T-helper 2 cell treated with Interferon-gamma antibody and Interleukin-4, amounts not matched to agents 100 ng/mL and 5 ng/mL, for 36 hours (primary cell): ENCODE data around the gene KIAA0825. TPM values are rescaled to one million over a fixed set of nuclear protein-coding genes. Genes with fewer than 3 reads are reported as not detected.

ENCODE experiments used
- intact Hi-C: fragments of 100-400 bp; cut with micrococcal nuclease; formaldehyde crosslinking; loops from one replicate; pipeline ENCODE4 v1.15.1; 2023
- total RNA-seq: library from RNA; stranded (reverse); gene quantifications from 2 replicates; pipeline ENCODE4 v1.2.3, GENCODE V29; 2022

Gene KIAA0825
- total RNA-seq, 1 donor from 2014 or later = 1.3 TPM

DNA sequence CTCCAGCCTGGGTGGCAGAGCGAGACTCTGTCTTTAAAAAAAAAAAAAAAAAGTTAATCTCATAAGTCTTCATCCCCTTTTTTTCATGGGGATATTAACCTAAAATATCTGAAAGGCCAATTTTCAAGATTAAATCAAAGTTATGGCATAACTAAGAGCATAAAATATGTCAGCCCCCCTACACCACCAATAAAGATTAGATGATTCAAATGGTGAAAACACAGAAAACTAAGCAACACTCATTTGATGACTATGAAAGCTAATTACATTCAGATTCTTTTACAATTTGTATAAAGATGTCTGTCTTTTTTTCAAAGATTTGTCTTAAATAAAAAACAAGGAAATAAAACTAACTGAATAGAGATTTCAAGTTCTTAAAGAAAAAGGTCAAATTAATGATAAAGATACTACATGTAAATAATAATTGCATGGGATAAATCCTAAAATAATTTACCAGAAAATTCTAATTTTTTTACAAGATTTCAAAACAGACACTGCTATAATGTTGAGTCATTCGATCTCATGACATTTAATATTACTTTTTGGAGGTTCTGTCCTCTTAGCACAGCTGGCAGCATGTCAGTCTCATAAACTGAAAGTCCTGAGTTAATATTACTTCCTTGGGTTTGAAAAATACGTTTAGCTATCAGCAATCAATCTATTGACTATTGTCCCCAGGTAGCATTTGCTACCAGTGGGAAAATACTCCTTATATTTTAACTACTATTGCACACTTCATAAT lies 112.9 kb downstream of the KIAA0825 start:
- intact Hi-C loops = no loop called here

DNA sequence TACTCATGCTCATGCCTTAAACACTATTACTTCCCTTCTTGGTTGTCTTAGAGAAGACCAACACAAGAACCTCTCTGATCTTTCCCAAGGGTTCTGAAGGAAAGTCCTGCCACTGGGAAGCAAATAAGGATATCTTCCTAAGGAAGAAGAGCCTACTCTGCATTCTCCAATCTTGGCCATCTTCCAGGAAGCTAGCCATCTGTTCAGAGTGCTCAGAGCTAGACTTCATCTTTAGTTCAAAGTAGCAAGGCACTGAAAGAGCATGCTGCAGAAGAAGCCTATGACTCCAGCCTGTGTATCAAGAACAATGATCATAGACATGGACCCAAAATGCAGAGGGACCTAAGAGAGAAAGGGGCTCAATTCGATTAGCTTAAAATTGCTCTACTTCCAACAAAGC lies 114.7 kb downstream of the KIAA0825 start:
- intact Hi-C loops = no loop called here

DNA sequence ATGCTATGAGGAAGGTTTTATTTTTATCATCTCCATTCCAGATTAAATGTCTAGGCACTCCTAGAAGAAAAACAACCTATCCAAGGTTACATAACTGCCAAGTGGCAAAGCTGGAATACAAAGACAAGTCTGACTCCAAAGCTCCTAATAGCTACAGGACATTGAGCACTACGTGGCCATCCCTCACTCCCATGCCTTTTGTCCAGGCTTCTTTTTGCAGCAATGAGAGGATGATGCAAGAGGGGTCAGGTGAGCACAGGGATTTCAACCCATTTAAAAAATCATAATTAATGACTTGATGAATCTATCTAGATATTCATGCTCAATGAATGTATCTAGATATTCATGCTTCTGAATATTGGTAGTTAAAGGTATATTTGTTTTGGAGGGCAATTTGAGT lies 117.0 kb downstream of the KIAA0825 start:
- intact Hi-C loops = no loop called here

DNA sequence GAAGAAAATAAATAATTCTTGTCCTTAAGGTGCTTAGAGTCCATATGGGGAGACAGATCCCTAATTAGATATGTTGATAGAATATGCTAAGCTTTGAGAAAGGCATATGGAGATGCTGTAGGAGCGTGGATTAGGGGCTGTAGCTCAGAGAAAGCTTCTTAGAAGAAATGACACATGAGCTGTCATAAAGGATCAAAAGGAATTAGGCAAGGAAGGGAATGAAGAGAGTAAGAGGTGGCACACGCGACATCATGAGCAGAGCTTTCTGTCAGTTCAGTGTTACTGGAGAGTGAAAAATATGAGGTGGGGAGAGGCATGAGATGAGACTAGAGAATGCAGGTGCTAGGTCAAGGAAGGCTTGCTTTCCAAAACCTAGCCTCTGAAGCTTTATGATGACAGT lies 118.6 kb downstream of the KIAA0825 start:
- intact Hi-C loops = no loop called here

DNA sequence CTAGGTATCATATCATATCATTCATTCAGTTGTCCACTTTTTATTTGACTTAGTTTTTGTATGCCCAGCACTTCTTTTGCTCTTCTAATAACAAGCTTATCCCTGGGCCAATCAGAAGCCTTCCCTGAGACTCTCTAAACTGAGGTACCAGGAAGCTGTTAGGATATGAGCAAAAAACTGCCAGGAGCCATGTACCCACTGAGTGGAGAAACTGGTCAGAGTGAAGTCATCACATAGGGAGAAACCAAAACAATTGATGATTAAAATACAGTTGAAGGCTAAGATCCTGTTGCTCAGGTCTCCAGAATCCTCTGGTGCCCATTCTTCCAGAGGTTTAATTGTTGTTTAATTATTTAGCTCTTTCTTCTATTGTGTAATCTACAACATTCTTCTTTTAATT lies 120.2 kb downstream of the KIAA0825 start:
- intact Hi-C loops = no loop called here

DNA sequence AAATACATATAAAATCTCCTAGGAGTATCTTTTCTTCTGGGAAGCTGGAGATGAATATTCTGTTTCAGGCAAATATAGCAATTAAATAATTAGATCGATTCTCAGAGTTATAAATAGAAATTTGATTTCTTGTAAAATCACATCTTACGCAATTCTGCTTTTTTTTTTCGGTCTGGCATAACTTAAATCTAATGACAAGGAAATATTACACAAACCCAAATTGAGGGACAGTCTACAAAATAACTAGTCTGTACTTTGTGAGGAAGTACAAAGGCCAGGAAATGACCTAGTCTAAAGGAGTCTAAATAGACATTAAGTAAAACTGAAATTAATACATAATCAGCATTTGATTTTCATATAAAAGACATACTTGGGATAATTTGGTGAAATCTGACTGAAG lies 133.3 kb downstream of the KIAA0825 start:
- intact Hi-C loops = no loop called here

DNA sequence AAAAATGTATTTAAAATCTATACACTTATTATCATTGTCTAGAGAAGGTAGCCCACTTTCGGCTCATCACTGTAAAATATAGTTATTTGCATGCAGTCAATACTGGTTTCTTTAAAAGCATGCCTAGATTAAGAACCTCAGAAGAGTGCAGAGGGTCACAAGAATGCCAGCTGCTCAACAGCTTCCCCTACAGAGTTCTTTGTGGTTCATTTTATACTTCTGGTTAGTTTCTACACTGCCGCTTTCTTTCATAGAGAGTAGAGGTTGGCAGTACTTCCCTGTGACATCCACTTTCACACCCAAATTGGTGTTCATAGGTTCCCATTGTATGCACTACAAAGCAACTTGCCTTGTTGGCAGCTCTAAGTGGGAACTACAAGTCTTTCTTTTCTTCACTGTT lies 137.3 kb downstream of the KIAA0825 start:
- intact Hi-C loops = no loop called here

DNA sequence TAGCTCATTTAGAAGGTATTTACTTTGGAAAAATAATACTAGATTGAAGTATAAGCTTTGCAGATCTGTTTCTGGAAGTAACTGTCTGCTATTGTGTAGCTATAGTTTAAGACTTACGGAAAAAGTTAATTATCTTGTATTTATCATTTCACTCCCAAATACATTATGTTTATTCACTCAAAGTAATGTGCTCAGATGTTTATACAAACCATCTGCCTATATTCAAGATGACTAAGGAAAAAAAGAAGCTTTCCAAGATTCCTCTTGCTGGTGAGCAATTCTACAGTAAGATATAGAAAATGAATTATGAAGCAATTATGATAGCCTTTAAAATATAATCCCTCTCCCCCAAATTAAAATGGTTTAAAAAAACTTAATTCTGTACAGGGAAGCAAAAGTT lies 137.9 kb downstream of the KIAA0825 start:
- intact Hi-C loops = no loop called here

DNA sequence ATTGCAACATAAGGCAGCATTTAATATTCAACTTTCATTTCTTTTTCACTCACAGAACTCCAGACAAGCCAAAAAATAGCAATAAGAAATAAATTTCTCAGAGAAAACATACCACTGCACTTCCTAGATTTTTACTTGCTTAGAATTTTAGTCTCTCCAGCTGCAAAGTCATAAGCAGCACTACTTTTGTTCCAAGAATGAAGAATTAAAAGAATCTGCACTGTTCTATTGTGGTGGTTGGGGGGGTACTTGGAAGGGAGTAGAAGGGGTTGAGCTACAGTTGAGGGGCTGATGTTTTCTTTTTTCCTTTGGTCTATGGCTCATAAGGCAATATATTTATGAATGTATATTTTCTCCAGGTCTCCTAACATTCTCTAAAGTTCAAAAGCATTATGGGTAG lies 144.5 kb downstream of the KIAA0825 start:
- intact Hi-C loops = no loop called here

DNA sequence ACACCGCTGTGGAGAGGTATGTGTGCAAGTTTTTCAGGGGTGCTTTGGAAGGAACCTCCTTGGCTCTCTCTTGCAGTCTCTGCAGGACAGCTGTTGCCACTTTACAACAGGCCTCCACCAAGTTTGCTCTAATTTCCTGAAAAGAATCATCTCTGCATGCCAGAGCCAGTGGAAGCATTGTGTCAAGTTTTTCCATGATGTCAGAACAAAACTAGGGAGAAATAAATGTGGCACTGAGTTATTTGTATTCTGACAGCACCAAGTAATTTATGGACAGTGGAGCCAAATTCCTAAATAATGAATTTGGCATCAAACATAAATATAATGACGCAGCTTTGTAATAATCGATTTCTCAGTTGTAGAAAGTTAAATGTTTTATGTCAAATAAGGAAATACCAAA lies 146.9 kb downstream of the KIAA0825 start:
- intact Hi-C loops = no loop called here

DNA sequence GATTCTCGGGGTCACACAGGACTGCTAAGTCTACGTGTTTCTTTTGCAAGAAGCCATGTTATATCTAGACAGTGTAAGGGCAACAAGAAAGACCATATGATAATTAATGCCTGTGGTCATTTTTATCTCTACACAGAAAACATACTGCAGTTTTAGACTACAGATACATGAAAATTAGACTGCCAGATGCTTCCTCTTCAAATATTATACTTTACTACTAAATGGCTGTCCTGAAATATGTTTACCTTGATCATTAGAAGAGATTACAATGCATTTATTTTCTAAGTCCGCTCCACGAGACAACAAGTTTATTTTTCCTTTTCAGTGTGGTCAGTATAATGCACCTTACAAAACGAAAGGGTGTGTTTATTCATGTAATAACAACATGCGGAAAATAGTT lies 147.6 kb downstream of the KIAA0825 start:
- intact Hi-C loops = no loop called here

DNA sequence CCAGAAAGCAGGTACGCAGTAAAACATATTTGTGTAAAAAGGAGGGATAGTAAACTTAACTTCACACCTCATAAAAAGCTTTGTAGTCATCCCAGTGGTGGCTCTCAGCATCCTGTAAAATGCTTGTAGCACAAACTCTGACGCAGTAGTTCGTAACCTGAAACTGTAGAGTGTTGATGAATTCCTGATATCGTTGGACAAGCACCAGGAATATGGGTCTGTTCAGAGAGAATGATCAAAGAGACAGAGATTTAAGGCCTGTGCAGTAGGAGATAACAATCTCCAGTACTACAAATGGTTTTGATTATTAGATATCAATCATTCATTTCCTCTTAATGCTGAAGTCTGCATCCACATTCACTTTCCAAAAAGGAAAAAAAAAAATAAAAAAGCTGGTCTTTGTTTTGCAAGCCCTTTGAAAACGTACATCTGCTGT lies 148.5 kb downstream of the KIAA0825 start:
- intact Hi-C loops = no loop called here

DNA sequence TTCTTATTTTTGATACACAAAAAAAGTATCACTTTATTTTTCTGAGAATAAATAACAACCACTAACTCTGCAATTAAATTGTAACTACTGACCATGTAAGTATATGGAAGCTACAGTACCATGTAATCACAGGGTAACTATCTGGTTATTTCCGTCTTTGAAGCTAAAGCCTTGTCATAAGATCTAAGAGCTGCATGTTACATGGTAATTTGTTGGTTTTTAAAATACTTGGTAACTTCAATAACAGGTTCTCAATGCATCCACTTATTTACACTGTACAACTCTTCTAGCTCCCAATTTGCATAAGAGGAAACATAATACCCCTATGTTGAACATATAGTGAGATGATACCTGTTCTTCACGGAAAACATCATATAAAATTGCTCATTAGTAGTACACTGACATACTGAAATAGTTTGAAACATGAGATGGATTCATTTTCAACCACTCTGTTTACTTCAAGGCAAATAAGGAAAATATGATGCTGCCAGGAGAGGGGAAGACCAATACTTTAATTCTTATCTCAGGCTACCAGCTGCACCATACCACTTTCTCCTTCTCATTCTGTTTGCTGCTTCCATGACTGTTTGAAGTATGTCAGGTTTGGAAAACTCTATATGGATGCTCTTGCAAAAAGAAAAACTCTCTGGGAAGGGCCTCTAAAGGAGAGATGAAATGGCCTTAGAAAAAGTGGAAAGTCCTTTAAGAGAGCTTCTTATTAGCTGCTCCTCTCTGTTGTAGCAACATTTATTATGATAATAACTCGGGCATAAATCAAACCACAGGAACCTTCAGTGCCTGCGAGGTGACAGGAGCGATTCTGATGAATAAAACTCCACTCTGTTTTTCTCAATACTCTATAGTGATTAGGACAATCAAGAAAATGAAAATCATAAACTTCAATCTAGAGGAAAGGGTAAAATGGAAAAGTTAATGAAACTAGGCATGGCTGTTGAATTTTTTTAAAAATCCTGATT lies 150.2 kb downstream of the KIAA0825 start:
- intact Hi-C loops = no loop called here

DNA sequence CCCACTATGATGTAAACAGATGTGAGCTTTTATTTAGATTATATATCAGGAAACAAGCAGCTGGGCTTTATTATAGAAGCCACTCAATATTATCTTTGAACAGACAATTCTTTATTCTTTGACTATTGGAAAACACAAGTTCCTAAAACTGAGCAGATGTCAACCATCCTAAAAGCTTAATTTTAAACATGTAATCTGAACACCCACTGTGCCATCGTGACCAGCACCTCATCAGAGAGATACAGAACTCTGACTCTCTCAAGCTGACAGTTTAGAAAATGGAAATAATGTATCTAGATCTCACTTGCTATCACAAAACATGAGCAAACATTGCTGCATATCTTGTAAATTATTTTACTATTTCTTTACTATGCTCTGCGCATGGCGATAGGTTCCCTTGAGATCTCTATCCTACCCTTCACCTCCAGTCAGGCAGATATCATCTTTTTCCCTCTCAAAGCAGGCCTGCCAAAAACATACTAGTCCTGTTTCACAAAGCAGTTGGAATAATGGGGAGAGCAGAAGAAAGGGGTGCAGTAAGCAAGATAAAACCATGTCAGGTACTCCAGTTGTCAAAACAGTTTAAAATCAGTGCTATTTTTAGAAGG lies 151.0 kb downstream of the KIAA0825 start:
- intact Hi-C loops = no loop called here

DNA sequence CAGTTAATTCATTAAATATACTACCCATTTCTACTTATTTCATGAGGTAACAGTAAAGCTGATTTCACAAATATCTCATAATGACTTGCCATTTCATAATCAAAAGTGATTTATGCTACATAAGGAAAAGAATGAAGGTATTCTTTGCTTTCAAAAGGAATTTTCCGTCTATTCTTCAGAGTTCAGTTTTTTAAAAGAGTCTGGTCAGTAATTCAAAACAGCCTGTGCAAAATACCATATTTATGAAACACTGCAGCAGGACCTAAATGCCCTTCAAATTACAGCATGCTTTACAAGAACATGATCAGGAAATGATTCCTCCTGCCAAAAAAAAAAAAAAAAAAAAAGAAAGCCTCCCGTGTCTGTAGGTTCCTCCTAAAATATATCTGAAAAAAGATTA lies 154.7 kb downstream of the KIAA0825 start:
- intact Hi-C loops = no loop called here

DNA sequence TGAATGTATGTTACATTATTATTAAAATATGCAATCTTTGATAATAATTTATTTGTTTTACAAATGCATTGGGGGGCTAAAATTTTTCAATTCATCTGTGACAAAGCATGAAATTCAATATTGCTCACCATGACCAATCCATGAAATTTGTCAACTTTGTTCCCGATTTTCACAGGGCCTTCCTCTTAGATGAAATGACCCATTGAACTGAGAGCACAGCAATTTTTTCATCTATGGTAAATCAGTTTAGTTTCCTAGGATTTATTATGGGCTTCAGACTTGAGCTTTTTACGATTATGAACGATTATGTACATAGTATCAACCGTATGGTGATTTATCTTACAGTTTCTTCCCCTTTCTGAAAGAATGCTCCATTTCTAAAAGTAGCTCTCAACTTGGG lies 157.3 kb downstream of the KIAA0825 start:
- intact Hi-C loops = no loop called here

DNA sequence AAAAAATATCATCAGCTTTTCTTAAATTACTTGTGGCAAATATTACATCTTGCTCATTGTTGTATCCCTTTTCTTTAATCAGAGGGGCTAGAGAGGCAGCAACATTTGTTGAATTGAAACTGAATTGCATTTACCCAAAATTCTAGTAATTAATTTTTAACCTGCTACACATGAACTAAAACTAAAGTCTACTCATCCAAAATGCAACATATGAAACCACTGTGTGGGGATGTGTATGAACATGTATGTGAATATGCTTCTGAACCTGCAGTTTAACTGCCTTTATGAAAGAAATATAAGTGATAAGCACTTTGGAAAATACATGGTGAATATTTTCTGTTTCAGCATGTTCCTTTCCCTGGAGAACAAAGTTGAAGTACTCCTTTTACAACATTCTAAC lies 158.5 kb downstream of the KIAA0825 start:
- intact Hi-C loops = no loop called here

DNA sequence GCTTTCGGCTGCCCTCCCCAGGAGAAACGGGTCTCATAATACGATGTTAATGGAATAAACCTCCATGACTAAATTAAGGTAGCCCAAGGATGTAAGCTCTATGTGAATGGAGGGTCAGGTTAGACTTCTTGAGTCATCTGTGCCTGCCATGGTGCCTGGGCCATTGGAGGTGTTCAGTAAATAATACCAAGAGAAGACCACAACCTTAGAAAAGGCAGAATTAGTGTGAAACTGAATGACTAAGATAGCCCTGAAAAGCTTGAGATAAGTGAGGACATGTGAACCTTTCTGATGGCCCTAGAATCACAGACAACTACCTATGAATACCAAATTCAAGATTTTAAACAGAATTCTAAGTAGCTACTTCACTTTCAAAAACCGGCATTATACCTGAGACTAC lies 160.6 kb downstream of the KIAA0825 start:
- intact Hi-C loops = no loop called here

DNA sequence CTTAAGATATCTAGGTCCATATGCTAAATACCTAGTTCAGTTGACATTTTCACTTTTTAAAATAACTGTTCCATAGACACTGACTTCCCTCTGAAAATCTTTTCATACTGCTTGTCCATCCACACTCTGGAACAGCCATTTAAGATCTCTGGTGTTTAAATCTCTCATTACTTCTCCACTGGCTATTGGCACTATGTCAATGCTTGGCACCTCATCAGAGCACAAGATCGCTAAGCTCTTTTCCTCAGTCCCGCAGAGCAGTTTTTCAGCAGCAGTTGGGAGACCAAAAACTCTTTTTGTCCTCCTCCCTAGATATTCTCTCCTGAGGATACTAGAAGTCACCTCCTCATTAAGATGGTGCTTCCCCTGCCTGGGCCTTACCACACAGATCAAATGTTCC lies 172.7 kb downstream of the KIAA0825 start:
- intact Hi-C loops = no loop called here

DNA sequence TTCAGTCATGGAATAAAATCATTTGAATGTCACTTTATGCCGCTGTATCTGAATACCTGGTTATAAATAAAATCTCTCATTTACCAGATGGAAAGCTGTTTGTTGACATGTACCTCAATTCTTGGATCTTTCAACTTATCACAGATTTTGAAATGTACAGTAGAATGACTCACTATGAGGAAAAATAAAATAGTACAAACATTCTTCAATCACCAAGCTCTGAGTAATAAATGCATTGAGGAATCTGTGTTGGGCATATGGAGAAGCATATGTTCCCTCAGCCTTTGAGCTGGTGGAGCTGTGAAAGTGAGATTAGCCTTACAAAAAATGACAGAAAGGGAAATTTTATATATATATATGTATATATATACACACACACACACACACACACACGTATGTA lies 175.4 kb downstream of the KIAA0825 start:
- intact Hi-C loops = no loop called here

DNA sequence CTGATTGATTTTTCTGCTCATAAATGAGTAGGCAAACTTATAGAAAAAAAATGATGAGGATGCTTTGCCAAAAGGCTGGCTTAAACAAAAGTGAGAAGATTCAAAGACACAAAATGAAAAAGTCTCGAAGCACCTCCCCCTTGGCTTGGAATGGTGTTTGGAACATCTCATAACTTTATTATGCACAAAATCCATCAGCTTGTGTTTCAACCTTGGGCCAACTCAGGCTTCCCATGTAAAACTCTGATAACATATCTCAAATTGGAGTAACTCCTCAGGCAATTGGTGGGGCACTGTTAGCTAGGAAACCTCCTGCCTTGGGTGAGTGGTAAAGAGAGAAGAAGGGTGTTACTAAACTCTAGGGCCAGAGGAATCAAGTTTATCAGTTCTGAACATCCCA lies 176.3 kb downstream of the KIAA0825 start:
- intact Hi-C loops = no loop called here

DNA sequence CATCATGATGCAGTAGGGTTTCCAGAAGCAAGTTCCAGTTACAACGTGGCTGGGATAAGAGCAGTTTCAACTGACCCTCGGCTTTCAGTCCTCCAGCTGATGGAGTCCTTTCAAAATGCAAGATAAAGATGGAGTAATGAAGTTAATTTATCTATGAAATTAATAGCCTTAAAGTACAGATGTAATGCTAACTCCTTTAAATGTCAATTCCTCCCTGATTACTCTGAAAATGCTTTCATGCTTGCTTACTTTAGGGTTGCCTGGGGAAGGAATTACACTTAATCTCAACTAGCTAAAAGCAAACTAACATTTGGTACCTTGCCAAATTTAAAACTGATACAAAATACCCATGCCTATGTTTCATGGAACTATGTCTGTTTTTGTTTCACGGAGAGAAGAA lies 178.4 kb downstream of the KIAA0825 start:
- intact Hi-C loops = no loop called here
